Brain microvascular endothelial cell (primary cell): Measurements from ENCODE around the gene ATP1A1.

Experiments used
- DNase-seq: peaks from one replicate; pipeline ENCODE4 v3.0.0-alpha.2; 2020
- H3K27ac ChIP-seq: fragments of 250-450 bp; sonication (Bioruptor Pico); 2 replicates; pipeline ENCODE4 v1.5.1; 2020; ENCODE audit warnings: mild to moderate bottlenecking, moderate library complexity
- H3K27me3 ChIP-seq: fragments of 250-450 bp; sonication (Bioruptor Pico); replicated peaks from 2 replicates; pipeline ENCODE4 v1.5.1; 2020; ENCODE audit warnings: mild to moderate bottlenecking
- H3K36me3 ChIP-seq: fragments of 250-450 bp; sonication (Bioruptor Pico); replicated peaks from 2 replicates; pipeline ENCODE4 v1.5.1; 2020; ENCODE audit warnings: mild to moderate bottlenecking
- H3K4me3 ChIP-seq: 2 replicates; pipeline ENCODE4 v1.5.1; 2011; ENCODE audit warnings: low read depth, mild to moderate bottlenecking, control low read depth, low read length, moderate library complexity
- CTCF ChIP-seq: IDR thresholded peaks from 2 replicates; pipeline ENCODE4 v1.5.1; 2011; ENCODE audit warnings: low read depth, mild to moderate bottlenecking, moderate library complexity, low read length, control low read depth, inconsistent platforms; ENCODE audit errors: missing control alignments
- in situ Hi-C: cut with HindIII; loops from 2 replicates; pipeline ENCODE4 v1.10.0; 2017; ENCODE audit warnings: low sequenced_read_pairs, low pct_ligation_motif_present

ATP1A1 gene

GRCh38 chr1:116382857-116383483, 9.9 kb downstream of the ATP1A1 start:
- in situ Hi-C loops = loop anchor here (25.0 kb wide), 1 partner anchor 104 kb away; no protein-coding TSS in a partner anchor
- Histone ChIP-seq H3K27ac (no peak overlapping the region), H3K36me3 (peaks cover 27% of the 10 kb centered on the region), H3K4me3 (no peak overlapping the region), H3K27me3 (no peaks in the 10 kb centered on the region)
- DNase-seq = no peak
- TF ChIP-seq CTCF = no peak

- Histone ChIP-seq H3K27ac (no peak overlapping the region), H3K27me3 (no peaks in the 10 kb centered on the region), H3K4me3 (no peak overlapping the region), H3K36me3 (peaks cover 54% of the 10 kb centered on the region)
- in situ Hi-C loops = loop anchor here (25.0 kb wide), 1 partner anchor 101 kb away; no protein-coding TSS in a partner anchor
- no peak for DNase-seq
- TF ChIP-seq CTCF = no peak
Measured at GRCh38 chr1:116386042-116386441, 13.0 kb downstream of the ATP1A1 start.

GRCh38 chr1:116387551-116387950, 14.5 kb downstream of the ATP1A1 start:
- TF ChIP-seq CTCF = no peak
- Histone ChIP-seq H3K27me3 (no peaks in the 10 kb centered on the region), H3K4me3 (no peak overlapping the region), H3K27ac (no peak overlapping the region), H3K36me3 (peaks cover 69% of the 10 kb centered on the region)
- in situ Hi-C loops = loop anchor here (25.0 kb wide), 1 partner anchor 100 kb away; no protein-coding TSS in a partner anchor
- DNase-seq = no peak

GRCh38 chr1:116388122-116388521, 15.1 kb downstream of the ATP1A1 start:
- TF ChIP-seq CTCF = no peak
- no peak for DNase-seq
- Histone ChIP-seq H3K27ac (no peak overlapping the region), H3K27me3 (no peaks in the 10 kb centered on the region), H3K4me3 (no peak overlapping the region), H3K36me3 (peaks cover 75% of the 10 kb centered on the region)
- in situ Hi-C loops = loop anchor here (25.0 kb wide), 1 partner anchor 99 kb away; no protein-coding TSS in a partner anchor

GRCh38 chr1:116389013-116389412, 16.0 kb downstream of the ATP1A1 start:
- H3K27ac ChIP-seq = no peak overlapping the region
- no peak for DNase-seq
- no peak for TF ChIP-seq CTCF
- in situ Hi-C loops = loop anchor here (25.0 kb wide), 1 partner anchor 98 kb away; no protein-coding TSS in a partner anchor
- H3K4me3 ChIP-seq = no peak overlapping the region
- peaks cover 82% of the 10 kb centered on the region for H3K36me3 ChIP-seq
- H3K27me3 ChIP-seq = no peaks in the 10 kb centered on the region
